GM19238 (cell line): ENCODE data around the gene EYS.
"Not testable (repeated sequence)": the region's sequence is repeated elsewhere in the genome, so short reads cannot be mapped to it uniquely, and the experiment has no call there.

Experiments used
- DNase-seq: peaks from one replicate; pipeline ENCODE4 v3.0.0; 2011; ENCODE audit warnings: low spot score; ENCODE audit not compliant: insufficient read length

The EYS gene

DNA sequence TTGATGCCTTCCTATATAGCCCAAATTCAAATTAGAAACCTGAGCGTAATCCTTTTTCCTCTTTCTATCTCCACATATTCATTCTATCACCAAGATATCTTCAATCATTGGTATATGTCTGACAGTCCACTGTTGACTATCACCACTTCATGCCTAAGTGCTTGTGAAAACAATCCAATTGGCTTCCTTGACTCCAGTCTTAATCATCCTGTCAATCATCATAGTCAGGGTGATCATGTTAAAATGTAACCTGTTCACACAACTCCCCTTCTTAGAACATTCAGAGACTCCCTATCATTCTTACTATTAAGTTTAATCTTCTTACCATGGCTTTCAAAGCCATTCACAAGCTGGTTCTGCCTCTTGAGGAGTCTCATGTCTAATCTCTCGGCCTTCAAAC is 1454.8 kb downstream of the EYS start:
- DNase-seq, result no peak

DNA sequence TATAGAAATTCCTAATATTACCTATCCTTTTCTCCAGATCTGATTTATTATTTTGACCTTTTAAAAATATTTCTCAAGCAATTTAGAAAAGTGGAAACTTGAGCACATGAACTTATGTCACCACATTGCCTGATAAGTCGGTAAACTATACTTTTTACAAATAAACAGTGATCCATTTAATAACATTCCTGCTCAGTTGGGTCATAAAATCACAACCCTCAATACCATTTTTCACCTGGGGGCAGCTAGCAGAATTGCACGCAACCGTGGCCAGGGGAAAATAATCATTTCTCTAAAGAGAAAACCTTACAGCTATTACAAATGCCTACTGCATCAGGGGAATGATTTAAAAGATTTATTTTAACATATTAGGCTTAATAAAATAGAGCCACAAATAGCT is 1456.9 kb downstream of the EYS start:
- DNase-seq, result no peak

DNA sequence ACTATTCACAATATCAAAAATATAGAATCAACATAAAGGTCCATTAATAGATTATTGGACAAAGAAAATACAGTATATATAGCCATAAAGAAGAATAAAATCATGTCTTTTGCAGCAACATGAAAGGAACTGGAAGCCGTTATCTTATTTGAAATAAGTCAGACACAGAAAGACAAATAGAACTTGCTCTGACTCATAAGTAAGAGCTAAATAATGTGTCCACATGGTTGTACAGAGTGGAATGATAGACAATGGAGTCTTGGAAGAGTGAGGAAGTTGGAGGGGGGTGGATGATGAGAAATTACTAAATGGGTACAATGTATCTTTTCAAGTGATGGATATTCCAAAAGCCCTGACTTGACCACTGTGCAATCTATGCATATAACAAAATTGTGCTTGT is 1457.9 kb downstream of the EYS start:
- DNase-seq, result no peak

DNA sequence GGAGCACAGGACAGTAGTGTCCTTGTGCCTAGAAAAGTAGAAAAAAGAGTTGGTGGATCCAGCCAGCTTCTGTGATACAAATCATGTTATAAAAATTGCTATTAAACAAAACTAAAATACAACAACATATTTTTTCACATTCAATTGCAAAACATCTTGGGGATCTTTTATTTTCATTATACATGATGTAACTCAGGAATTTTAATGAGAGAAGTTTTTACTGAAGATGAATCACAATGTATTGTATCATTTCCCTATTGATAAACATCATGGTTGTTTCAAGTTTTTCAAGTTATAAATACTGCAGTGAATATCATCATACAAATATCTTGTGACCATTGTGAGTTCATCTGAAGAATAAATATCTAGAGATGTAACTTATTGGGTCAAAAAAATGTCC is 1463.4 kb downstream of the EYS start:
- no peak for DNase-seq

DNA sequence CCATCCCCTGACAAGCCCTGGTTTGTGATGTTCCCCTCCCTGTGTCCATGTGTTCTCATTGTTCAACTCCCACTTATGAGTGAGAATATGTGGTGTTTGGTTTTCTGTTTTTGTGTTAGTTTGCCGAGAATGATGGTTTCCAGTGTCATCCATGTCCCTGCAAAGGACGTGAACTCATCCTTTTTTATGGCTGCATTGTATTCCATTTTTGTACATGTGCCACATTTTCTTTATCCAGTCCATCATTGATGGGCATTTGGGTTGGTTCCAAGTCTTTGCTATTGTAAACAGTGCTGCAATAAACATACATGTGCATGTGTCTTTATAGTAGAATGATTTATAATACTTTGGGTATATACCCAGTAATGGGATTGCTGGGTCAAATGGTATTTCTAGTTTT is 1468.1 kb downstream of the EYS start:
- not testable (repeated sequence) for DNase-seq

DNA sequence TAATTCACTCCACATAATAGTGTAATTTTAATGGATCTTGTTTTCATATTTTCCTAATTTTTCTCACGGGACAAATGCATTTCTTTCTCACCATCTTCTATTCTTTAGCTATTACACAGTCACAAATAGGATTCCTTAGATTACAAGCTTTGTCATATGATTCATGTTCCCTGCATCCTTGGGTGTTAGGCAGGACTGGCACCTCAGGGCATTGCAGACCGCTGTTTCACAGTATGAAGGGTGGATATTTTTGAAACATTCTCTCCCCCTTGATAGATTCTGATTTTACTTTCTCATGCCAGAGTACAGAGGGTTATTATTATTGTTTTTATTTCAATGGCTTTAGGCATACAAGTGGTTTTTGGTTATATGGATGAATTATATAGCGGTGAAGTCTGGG is 1469.0 kb downstream of the EYS start:
- no peak for DNase-seq

DNA sequence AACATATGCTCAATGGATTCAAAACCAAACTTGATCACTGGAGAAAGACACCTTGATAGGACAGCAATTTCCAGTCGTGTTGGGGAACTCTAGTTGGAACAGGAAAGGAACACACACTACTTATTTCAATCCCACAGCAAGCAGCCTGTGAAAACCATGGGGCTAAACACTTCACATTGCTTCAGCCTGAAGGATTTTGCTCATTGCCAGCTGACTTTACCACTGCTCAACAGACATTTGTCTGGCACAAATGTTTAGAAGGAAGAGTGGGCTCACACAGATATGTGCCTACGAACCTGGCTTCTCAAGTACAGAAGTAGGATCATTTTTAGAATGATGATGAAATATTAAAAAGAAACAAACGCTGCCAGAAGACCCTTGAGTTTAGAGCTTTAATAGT is 1473.3 kb downstream of the EYS start:
- DNase-seq, result no peak

DNA sequence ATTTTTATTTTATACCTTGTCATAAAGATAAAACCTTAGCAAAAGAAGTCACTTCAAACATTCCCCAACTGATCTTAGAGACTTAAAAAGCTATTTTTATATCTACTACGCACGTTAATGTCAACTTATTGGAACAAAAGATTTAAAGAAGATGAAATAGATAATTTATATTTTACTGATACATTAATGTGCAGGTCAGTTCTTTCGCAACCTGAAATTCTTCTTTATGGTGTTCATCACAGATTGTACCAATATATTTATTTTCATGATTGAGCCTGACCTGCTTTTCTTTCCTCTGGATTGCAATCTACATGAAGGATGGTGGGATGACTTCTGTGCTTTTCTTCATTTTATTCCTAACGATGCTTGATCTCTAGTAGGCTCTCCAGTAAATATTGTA is 1475.1 kb downstream of the EYS start:
- DNase-seq, result no peak

DNA sequence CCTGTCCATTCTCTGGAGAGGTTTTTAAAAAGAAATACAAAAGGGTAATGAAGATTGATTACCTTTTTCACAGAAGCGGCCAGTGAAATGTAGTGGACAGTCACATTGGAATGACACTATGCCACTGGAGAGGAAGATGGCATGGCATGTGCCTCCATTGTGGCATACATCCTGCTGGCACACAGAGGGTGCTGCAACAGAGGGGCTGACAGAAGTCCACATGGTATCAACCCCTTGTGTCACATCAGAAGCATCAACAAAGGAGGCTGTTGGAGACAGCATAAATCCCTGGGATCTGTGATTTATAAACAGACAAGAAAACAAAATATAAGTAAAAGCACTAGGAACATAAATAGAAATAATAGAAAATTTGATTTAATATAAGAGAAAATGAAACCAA is 1476.5 kb downstream of the EYS start:
- DNase-seq, result no peak

DNA sequence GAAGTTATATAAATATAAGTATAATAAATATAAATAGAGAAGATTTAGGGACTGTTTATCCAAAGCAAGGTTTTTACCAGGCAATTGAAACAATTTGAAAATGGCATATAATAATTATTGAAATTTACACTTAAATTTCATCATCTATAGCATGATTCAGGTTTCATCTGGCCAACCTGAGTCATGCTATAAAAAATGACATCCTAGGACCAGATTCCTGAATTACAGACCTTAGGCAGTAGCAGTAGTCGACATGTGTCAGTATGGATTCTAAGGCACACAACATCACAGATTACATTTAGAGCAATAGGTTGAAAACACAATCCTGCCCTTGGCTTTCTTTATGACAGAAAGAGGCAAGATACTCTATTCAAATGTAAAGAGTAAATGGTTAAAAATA is 1479.2 kb downstream of the EYS start:
- no peak for DNase-seq

DNA sequence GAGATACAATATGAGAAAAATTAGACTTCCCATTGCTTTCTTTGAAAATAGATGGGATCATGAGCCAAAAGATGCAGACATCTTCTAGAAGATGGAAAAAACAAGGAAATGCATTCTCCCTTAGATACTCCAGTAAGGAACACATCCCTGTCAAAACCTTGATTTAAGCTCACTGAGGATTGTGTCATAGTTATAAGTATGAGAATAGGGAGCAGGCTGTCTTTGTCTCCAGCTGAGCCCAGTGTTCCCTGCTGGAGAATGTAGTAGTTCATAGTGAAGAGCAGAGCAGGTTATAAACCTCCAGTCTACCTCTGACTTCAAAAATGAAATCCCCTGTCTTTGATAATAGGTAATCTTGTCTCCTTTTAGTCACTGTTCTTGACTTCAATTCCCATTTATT is 1481.5 kb downstream of the EYS start:
- DNase-seq, result no peak

DNA sequence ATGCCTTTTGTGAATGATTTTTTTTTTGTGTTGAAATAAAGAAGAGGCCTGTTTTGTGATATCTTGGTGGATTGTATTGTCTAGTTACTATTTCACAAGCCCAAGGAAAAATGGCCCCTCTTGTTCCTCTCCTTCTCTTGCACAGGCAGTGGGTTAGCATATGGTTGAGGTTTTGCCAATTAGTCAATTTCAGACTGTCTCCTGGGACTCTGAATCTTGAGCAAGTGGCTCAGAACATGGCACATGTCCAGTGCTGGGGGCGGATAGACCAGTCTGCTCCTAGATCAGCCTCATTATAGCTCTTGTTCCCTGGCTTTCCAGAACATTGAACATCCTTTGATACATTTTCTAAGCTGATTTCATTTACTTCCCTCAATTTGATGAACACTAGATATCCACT is 1482.2 kb downstream of the EYS start:
- no peak for DNase-seq

DNA sequence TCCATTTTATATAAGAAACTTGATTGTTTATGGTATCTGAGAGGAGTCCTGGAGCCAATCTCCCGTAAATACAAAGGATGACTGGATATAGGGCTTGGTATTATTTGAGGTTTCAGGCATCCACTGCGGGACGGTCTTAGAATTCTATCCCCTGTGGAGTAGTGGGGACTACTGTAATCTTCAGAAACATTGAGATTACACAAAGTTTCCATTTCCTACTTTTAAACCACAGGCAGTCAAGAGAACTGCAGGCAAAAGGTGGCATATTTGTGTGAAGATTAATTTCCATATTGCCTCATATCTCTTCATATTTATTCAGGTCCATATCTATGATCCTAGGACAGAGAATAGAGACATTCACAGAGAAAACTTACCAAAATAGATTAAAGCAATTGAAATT is 1485.2 kb downstream of the EYS start:
- no peak for DNase-seq

DNA sequence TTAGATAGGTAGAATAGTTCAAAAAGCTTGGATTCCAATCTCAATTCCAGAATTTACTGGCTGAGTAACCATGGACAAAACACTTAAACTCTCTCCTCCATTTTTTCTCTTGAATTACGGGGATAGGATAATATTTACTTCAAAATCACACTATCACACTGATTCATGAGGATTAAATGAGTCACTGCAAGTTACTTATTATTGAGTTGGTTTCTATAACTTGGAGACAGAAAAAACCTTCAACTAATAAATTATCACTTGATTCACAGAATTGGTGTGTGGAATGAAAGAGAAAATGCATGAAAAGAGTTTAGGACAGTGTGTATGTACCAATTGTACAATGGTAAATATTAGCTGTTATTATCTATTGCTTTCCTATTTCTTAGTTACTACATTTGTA is 1486.2 kb downstream of the EYS start:
- no peak for DNase-seq

DNA sequence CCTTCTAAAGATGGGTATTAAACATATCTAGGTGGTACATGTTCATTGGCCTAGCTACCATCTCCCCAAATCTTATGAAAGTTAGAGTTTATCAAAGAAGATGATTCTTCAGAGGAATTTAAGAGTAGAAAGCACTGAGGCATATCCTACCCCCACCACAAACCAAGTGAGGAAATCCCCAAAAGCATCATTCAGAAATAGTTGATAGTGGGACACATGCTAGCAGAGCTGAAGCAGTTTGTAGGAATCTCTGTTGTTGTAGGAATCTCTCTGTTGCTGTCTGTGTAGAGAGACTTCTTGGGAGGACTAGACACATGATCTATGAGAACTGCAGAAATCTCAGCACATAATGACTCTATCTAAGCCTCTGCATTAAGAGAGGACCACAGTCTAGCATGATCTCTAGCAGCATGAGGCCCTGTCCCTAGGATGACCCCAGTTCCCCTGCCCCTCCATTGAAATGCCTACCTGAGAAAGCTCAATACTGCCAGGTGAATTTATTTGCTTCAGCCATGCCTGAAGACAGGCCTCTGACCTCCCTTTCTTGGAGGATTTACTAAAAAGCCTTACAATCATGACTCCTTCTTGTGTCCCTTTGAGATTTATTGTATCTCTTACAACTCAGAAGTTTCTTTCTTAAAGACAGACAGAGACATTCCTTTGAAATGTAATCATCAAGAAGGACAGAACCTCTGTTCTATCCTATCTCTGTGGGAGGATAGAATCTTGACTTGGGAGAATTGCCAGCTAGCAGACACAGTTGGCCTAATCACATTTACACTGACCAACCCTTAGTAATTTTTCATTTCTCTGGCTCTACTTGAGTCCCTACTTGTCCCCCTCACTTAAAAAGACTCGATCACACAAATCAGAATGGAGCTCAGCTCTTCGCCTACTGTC is 1489.1 kb downstream of the EYS start:
- DNase-seq, result no peak

DNA sequence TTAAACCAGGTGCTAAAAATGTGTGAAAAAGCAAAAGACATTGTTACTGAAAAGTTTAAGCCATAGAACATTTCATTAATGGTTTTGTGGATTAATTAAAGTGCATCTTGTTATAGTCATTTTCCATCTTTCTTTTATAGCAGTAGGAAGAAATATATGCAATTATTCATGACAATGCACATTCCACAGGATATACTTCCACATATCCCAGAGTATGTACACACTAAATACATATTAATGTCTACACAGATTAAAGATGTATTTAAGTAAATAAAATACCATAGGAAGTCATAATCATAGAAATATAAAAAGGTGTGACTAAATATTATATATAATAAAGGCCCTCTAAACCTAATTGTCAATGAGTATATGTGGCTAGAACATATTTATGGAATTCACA is 1492.7 kb downstream of the EYS start:
- DNase-seq, result no peak

DNA sequence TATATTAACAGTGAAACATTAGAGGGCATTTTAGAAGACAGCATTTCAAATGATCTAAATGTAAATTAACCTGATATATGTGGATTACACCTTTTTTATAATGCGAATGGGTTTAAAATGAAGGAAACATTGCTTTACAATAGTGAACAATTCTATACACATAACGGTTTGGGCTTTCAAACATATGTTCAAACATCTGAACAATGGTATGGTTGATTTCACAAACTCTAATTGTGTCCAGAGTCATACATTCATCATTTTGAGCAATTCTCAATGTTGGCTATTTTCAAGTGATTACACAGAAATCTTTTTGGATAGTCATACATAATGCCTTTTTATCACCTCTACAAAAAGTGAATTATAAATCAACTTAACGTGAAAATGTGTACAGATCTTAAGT is 1493.3 kb downstream of the EYS start:
- DNase-seq, result no peak

DNA sequence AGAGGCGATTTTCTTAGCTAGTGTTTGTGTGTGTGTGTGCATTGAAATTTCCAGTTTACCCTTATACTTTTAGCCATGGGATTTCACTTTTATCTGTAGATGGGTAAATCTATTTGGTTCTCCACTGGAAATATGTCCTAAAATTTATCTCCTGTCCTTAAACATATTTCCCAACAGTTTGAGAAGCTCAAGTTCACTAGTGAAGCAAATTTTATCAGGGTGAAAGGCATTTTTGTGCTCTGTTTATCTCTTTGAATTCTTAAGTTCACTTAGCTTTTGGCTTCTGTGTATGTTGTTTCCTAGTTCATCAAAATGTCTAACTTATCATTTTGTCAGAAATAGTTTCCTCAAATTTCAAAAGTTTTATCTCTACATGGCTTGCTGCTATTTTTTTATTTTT is 1509.8 kb downstream of the EYS start:
- DNase-seq, result no peak

DNA sequence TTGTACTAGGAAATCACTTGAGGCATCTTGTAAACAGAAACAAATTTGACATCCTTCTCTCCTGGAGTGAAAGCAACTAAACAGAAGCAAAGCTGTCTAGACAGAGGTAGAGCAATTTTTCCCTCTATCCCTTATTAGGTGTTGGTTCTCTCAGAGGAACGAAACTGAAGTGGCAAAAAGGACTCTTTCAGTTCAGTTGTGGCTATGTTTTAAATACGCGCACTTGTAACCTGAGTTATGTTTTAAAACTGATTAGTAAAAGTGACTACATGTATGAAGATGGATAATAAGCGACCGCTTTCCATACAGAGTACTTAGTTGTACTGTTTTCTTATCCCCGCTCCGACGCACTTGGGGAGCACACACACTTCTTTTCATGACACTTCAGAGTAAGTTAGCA is 1520.4 kb downstream of the EYS start:
- no peak for DNase-seq

DNA sequence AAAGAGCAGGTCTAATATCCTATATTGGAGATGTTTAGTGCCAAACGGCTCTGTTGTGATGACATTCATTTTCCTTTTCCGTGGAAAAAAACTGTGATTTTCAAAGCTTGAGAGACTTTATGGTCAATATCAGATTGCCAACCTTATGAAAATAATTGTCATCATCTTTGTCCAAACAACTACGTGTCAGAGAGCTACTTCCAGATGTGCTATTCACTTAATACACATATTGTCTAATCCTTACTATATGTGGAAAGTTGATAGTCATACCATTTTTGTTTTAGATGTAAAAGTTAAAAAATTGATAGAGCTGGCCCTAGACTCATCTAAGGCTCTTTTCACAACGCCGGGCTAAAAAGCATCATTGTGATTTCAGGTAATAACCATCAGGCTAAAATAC is 1521.4 kb downstream of the EYS start:
- DNase-seq, result no peak

DNA sequence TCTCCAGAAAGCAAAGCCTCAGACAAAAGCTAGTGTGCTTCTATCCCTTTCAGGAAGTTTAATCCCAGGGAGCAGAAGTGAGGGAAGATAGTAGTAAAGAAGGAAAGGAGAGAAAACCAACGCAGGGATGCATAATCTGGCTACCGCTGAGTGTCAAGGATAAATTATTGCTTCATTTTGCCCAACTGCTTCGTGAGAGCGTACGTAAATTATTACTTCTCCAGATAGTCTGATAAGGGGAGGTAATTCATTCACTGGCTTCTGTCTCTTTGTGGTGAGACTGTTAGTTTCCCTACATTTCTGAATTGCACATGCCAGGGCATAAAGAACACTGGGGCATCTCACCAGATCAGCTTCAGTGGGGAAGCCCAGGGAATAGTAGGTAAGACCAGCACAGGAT is 1531.7 kb downstream of the EYS start:
- no peak for DNase-seq

DNA sequence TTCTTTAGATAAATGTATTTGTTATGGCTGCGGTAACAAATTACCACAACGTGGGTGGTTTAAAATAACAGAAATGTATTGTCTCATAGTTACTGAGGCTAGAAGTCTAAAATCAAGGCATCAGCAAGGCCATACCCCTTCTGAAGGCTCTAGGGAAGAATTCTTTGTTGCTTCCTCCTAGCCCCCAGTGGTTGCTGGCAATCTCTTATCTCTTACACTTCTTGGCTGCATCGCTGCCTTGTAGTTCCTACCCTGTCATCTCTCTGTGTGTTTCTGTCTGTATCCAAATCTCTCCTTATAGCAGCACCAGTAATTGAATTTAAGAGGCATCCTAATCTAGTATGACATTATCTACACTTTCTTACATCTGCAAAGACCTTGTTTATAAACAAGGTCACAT is 1536.7 kb downstream of the EYS start:
- DNase-seq, result no peak

DNA sequence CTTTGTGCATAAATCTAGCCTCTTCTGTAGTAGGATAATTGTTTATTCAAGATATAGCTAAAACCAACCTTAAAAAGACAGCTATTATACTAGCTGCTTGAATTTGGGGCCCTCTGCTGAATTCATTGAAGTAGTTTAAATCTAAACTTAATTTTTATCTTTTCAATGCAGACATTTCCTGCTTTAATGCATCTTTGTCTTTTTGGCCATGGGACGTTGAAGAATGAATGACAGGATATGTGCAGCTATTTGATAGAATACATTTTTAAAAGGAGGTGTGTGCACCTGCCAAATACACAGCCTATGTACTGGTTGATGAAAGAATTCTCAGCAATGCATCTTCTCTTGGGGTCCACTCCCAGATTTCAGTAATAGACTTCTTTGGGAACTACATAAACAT is 1546.5 kb downstream of the EYS start:
- no peak for DNase-seq

DNA sequence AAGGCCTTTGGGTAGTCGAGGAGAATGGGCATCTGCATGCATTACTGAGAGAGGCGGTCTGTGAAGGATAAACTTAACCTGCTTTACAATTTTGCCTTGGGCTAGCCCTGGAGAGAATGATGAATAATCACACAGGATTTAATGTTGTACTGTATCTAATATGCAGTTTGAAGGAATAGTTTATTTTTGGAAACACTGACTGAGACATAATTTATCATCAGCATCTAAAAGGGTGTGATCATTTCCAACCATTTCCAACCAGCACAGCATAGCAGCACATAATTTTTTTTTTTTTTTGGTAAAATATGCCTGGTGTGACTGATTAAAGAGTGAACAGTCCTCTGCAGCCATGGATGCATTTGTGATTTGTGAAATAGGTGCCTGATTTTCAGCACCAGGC is 1552.0 kb downstream of the EYS start:
- DNase-seq, result no peak
